HG02870 (cell line): ENCODE measurements around the gene OR5M10.
A peak's percentile ranks its signal among the peaks of the same experiment; 100 is the strongest.
"Not testable (repeated sequence)": the region's sequence is repeated elsewhere in the genome, so short reads cannot be mapped to it uniquely, and the experiment has no call there.

Source experiments
- ATAC-seq: cut with Tn5 transposase; IDR thresholded peaks from one replicate; pipeline ENCODE4 v1.9.1; 2021; ENCODE audit warnings: mild to moderate bottlenecking, moderate library complexity; ENCODE audit not compliant: unreplicated experiment

OR5M10 gene

GRCh38 chr11:56577621-56578020 lies at the start of gene OR5M10:
OR5M10 (minus strand) TSS chr11:56577721; CDS start chr11:56577721, 0 bp downstream.
- no peak for ATAC-seq

GRCh38 chr11:56625946-56626345 lies 48.4 kb upstream of the OR5M10 start:
- no peak for ATAC-seq

GRCh38 chr11:56624661-56625110 lies 47.2 kb upstream of the OR5M10 start:
- ATAC-seq, result peak; percentile 81

- ATAC-seq, result no peak
Observed at GRCh38 chr11:56611174-56611573, 33.7 kb upstream of the OR5M10 start.

DNA sequence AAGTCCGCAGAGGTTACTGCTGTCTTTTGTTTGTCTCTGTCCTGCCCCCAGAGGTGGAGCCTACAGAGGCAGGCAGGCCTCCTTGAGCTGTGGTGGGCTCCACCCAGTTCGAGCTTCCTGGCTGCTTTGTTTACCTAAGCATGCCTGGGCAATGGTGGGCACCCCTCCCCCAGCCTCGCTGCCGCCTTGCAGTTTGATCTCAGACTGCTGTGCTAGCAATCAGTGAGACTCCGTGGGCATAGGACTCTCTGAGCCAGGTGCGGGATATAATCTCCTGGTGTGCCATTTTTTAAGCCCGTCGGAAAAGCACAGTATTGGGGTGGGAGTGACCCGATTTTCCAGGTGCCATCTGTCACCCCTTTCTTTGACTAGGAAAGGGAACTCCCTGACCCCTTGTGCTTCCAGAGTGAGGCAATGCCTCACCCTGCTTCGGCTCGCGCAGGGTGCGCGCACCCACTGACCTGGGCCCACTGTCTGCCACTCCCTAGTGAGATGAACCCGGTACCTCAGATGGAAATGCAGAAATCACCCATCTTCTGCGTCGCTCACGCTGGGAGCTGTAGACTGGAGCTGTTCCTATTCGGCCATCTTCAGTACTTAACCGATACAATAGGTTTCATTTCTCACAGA lies 14.7 kb upstream of the OR5M10 start:
- not testable (repeated sequence) for ATAC-seq

DNA sequence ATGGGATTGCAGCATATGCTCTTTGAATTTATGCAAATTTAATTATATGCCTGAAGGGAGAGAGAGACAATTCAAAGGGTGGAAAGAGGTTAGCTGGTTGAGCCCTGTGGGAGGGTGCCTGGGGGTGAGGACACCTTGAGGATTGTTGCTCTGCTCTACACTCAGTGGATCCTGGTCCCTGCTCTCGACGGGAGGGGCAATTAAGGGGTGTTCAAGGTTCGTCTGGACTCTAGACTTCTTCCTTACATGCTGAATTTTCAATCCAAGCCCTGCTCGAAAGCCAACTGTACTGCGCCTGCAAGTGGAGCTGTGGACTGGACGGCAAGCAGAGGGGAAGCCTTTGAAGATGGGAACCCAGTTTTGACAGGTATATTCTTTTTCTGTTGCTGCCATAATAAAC lies 18.9 kb downstream of the OR5M10 start:
- ATAC-seq, result no peak

DNA sequence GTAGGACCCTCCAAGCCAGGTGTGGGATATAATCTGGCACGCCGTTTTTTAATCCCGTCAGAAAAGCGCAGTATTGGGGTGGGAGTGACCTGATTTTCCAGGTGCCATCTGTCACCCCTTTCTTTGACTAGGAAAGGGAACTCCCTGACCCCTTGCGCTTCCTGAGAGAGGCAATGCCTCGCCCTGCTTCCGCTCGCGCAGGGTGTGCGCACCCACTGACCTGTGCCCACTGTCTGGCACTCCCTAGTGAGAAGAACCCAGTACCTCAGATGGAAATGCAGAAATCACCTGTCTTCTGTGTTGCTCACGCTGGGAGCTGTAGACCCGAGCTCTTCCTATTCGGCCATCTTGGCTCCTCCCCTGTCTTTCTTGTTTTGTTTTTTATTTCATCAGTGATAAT lies 22.8 kb downstream of the OR5M10 start:
- not testable (repeated sequence) for ATAC-seq

- no peak for ATAC-seq
Observed at GRCh38 chr11:56545531-56545930, 32.0 kb downstream of the OR5M10 start.

DNA sequence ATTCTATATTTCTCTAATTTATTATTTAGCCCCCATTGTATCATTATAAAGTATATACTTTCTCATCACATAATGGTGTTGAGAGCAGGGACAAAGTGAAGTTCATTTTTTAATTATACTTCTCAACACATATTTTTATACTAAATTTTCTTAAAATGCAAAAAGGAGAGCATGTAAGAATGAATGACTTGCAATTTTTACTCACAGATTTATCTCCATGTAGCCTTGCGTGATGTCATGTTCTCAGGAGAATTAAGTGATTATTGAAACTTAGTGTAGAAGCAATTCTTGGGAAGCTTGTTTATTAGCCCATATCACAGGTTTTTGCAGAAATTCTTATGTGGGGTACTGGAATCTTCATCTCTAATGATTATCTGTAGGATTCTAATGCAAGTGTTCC lies 33.8 kb downstream of the OR5M10 start:
- no peak for ATAC-seq

- ATAC-seq, result no peak
Observed at GRCh38 chr11:56543157-56543556, 34.4 kb downstream of the OR5M10 start, which contains the start of gene OR5M11. OR5M11 (minus strand) TSS chr11:56543257; CDS start chr11:56543257, 0 bp downstream.

DNA sequence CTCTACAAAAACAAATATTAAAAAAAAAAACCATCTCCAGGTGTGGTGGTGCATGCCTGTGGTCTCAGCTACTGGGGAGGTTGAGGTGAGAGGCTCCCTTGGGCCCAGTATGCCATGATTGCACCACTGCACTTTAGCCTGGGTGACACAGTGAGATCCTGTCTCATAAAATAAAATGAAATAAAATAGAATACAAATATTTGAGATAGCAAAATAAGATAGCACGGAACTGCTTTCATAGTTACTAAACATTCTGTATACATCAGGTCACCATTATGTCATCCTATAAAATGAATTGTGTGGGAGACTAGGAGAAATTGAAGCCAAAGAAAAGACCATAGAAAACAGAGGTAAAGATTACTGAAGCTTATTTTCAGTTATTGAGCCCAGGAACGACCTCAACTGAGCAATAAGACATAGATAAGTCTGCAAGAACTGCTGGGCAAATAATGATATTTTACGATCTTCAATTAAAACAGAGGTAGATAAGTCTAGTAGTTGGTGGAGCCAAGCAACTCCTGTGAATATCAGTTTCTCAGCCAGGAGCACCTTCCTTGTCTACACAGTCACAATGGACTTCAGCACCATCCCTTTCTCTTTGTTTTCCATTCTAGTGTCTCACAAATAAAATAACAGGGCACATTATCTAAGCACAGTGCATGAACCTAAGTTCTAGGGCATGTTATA lies 44.3 kb downstream of the OR5M10 start:
- ATAC-seq, result no peak

- no peak for ATAC-seq
Observed at GRCh38 chr11:56531856-56532255, 45.7 kb downstream of the OR5M10 start.
